Measurements from ENCODE around the gene TBC1D20.

GRCh38 chr20:414161-414560 lies 48.2 kb downstream of the TBC1D20 start:
- no peak for TF ChIP-seq CTCF (IDR thresholded peaks at IDR 0.05)
- TF ChIP-seq EP300 (IDR thresholded peaks at IDR 0.05), result no peak
